Cardiac fibroblast (primary cell): ENCODE data around the gene MAP4K4.

Experiments used
- DNase-seq, 2 donors: peaks; one replicate each; pipeline versions ENCODE4 v3.0.0 to v3.0.0-alpha.2; 2010; ENCODE audit warnings: low read depth in 2 of 2
- H3K4me3 ChIP-seq, 2 donors: replicated peaks in 1 of 2; 1 replicate in 1 of 2; 2 replicates in 1 of 2; pipeline ENCODE4 v1.5.1; 2011; ENCODE audit warnings: low read depth in 2 of 2, low read length in 2 of 2, mild to moderate bottlenecking in 2 of 2, moderate library complexity in 1 of 2
- TF ChIP-seq, protein P1 (sequence below): IDR thresholded peaks from one replicate; pipeline ENCODE4 v1.5.1; 2011; ENCODE audit warnings: low read depth, mild to moderate bottlenecking, low read length, inconsistent platforms

MAP4K4 gene

DNA sequence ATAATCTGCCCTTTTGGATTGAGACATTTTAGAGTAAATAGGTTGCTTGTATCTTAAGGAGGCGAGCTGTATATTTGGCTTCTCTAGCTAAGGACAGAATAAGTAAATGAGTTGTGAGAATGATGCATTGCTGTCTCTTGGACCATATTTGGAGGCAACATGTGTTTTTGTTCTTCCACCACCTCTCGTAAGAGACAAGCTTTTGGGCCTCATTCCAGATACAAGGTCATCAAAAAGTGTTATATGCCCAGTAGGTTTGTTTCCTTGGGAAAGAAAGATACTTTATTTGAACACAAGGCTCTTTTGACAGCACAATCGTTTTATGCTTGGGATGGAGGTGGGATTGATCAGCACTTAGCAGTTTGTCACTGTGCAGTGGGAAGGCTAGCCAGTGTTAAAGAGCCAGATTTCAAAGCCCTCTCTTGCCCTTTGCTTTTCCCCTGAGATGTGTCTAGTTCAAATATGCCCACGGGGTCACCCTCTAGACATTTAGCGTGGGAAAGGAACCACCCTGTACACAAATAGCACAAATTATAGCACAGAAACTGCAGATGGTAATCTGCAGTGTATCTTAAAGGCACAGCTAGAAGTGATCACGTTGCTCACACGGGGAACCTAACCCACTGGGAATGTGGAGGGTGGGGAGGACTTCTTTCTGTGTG, 131.3 kb downstream of the MAP4K4 start:
- DNase-seq = peak in 1 of 2 donors; percentile 69
- no peak overlapping the region for H3K4me3 ChIP-seq
- TF ChIP-seq, protein P1, sequence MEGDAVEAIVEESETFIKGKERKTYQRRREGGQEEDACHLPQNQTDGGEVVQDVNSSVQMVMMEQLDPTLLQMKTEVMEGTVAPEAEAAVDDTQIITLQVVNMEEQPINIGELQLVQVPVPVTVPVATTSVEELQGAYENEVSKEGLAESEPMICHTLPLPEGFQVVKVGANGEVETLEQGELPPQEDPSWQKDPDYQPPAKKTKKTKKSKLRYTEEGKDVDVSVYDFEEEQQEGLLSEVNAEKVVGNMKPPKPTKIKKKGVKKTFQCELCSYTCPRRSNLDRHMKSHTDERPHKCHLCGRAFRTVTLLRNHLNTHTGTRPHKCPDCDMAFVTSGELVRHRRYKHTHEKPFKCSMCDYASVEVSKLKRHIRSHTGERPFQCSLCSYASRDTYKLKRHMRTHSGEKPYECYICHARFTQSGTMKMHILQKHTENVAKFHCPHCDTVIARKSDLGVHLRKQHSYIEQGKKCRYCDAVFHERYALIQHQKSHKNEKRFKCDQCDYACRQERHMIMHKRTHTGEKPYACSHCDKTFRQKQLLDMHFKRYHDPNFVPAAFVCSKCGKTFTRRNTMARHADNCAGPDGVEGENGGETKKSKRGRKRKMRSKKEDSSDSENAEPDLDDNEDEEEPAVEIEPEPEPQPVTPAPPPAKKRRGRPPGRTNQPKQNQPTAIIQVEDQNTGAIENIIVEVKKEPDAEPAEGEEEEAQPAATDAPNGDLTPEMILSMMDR = no peak

DNA sequence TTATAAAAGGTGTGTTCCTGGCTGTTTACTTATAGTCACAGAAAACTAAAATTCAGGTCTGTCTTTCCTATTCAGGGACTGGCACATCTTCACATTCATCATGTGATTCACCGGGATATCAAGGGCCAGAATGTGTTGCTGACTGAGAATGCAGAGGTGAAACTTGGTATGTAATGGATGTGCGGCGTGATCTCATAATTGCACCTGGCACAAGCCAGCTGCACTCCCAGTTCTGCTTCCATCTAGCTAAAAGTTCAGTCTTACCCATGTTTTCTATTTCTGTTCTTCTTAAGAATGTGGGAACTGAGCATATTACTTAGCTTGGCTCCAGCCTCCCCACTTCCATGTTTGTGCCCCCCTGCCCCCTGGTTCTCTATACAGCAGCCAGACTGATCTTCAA, 131.9 kb downstream of the MAP4K4 start:
- TF ChIP-seq, protein P1 = no peak
- DNase-seq = no peak
- no peak overlapping the region for H3K4me3 ChIP-seq

DNA sequence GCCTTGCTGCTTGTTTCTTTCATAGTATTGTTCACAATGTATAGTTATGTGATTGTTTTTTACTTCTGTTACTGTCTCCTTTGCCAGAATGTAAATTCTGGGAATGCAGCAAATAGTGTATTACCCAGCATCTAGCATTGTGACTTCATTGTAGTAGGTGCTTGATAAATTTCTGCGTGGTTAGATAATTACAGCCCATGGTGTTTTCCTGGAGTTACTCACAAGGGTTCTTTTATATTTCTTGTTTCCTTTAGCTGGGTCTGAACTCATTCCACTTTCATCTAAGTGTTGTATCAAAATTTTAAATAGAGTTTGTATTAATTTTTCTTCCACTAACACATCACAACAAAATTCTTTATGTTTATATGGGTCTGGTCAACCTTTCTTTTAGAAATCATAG, 132.6 kb downstream of the MAP4K4 start:
- TF ChIP-seq, protein P1 = no peak
- no peak overlapping the region for H3K4me3 ChIP-seq
- DNase-seq = no peak

DNA sequence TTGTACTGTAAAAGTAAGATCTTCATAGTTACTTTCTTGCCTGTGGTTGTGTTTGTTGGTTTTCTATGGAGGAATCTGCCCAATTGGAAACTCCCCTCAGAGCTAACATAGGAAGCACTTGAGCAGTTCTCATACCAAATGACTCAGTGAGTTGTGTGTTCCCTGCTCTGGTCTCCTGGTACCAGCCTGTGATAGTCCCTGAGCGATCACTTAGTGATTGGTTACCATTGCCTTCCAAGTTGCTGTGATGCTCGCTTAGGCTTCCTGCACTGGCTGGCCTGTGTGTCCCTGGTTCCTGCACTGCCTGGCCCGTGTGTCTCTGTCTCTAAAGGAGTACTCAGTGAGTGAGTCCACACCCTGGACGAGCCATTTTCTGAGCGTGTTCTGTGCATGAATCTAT, 133.0 kb downstream of the MAP4K4 start:
- TF ChIP-seq, protein P1 = no peak
- DNase-seq = peak; percentile 45 to 82
- H3K4me3 ChIP-seq = no peak overlapping the region

DNA sequence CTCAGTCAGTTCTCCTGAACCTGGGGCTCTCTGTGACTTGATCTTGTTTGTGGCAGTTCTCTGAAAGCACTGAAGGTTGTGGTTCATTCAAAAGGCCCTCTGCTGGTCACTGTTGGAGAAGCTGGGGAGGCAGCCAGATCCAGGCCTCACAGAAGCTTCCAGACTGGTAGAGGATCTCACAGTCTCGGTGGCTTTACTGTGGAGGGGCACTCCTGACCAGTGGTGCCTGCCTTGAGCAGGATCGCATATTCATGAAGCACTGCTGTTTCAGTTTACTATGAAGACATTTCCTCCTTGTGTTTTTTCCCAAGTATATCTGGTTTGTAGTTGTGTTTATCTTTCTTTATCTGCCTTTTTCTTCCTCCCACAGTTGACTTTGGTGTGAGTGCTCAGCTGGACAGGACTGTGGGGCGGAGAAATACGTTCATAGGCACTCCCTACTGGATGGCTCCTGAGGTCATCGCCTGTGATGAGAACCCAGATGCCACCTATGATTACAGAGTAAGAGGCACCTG, 133.9 kb downstream of the MAP4K4 start:
- no peak overlapping the region for H3K4me3 ChIP-seq
- peak; percentile 85 to 86 for DNase-seq
- TF ChIP-seq, protein P1 = peak; percentile 83

DNA sequence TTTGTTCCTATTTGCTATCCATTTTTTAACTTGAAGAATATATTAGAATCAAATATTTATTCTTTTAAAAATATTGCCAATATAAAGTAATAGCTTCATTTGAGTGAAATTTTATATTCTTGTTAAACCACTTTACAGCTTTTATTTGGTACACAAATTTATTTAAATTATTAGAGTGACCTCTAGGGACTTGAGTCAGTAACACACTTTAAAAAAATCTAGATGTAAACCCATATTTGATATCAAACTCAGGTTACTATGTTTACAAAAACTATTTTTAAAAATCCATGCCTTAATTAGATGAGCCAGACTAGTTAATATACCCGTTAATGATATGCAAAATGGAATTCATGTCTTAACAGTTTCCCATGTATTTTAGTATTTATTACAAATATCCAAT, 134.6 kb downstream of the MAP4K4 start:
- TF ChIP-seq, protein P1 = no peak
- no peak for DNase-seq
- H3K4me3 ChIP-seq = no peak overlapping the region
